Mucosa of rectum (tissue), 2 donors: ENCODE results near the gene NME5.
"Not testable (repeated sequence)": the region's sequence is repeated elsewhere in the genome, so short reads cannot be mapped to it uniquely, and the experiment has no call there.

Experiments
- H3K27ac ChIP-seq, 2 donors: one replicate each; pipeline ENCODE4 v1.7.0; 2013; ENCODE audit warnings: inconsistent platforms in 2 of 2, low read depth in 2 of 2, low read length in 2 of 2
- H3K27me3 ChIP-seq, 2 donors: one replicate each; pipeline ENCODE4 v1.7.0; 2013; ENCODE audit warnings: low read length in 2 of 2; ENCODE audit not compliant: control insufficient read depth in 2 of 2, insufficient read depth in 2 of 2
- H3K36me3 ChIP-seq, 2 donors: one replicate each; pipeline ENCODE4 v1.7.0; 2013; ENCODE audit warnings: low read length in 2 of 2; ENCODE audit not compliant: control insufficient read depth in 2 of 2, insufficient read depth in 2 of 2
- H3K4me1 ChIP-seq, 2 donors: one replicate each; pipeline ENCODE4 v1.7.0; 2013; ENCODE audit warnings: low read length in 2 of 2, mild to moderate bottlenecking in 1 of 2; ENCODE audit not compliant: control insufficient read depth in 2 of 2, insufficient read depth in 2 of 2
- H3K4me3 ChIP-seq, 2 donors: one replicate each; pipeline ENCODE4 v1.7.0; 2013; ENCODE audit warnings: low read length in 2 of 2
- H3K9ac ChIP-seq, 2 donors: one replicate each; pipeline ENCODE4 v1.7.0; 2013; ENCODE audit warnings: low read length in 2 of 2, low read depth in 1 of 2, mild to moderate bottlenecking in 1 of 2
- H3K9me3 ChIP-seq, 2 donors: one replicate each; pipeline ENCODE4 v1.7.0; 2013; ENCODE audit warnings: low read length in 2 of 2; ENCODE audit not compliant: control insufficient read depth in 2 of 2
- donor health status: healthy.
- donor health status: Normal muscosa, but diverticular disease.

NME5 gene

GRCh38 chr5:138170299-138170698, 31.1 kb upstream of the NME5 start:
- Histone ChIP-seq H3K9me3 (no peaks in the 10 kb centered on the region), H3K4me1 (no peaks in the 10 kb centered on the region), H3K27ac (no peak overlapping the region), H3K4me3 (no peak overlapping the region), H3K9ac (no peak overlapping the region), H3K27me3 (no peaks in the 10 kb centered on the region), H3K36me3 (peaks cover 71 to 80% of the 10 kb centered on the region in 2 donors)

GRCh38 chr5:138169124-138169523, 29.9 kb upstream of the NME5 start:
- Histone ChIP-seq H3K9ac (no peak overlapping the region), H3K4me1 (no peaks in the 10 kb centered on the region), H3K27me3 (no peaks in the 10 kb centered on the region), H3K9me3 (no peaks in the 10 kb centered on the region), H3K4me3 (no peak overlapping the region), H3K27ac (no peak overlapping the region), H3K36me3 (peaks cover 83 to 85% of the 10 kb centered on the region in 2 donors)

GRCh38 chr5:138163721-138164120, 24.5 kb upstream of the NME5 start:
- Histone ChIP-seq H3K9me3 (no peaks in the 10 kb centered on the region), H3K4me3 (no peak overlapping the region), H3K27me3 (no peaks in the 10 kb centered on the region), H3K36me3 (peaks cover 92 to 98% of the 10 kb centered on the region in 2 donors), H3K9ac (no peak overlapping the region), H3K27ac (no peak overlapping the region), H3K4me1 (no peaks in the 10 kb centered on the region)

GRCh38 chr5:138160706-138161105, 21.5 kb upstream of the NME5 start:
- no peaks in the 10 kb centered on the region for H3K27me3 ChIP-seq
- H3K4me1 ChIP-seq: no peaks in the 10 kb centered on the region
- no peaks in the 10 kb centered on the region for H3K9me3 ChIP-seq
- no peak overlapping the region for H3K27ac ChIP-seq
- H3K36me3 ChIP-seq: peaks cover 80 to 86% of the 10 kb centered on the region in 2 donors
- no peak overlapping the region for H3K9ac ChIP-seq
- H3K4me3 ChIP-seq: no peak overlapping the region

- H3K4me3 ChIP-seq: no peak overlapping the region
- no peaks in the 10 kb centered on the region for H3K9me3 ChIP-seq
- no peak overlapping the region for H3K27ac ChIP-seq
- no peaks in the 10 kb centered on the region for H3K27me3 ChIP-seq
- no peaks in the 10 kb centered on the region for H3K4me1 ChIP-seq
- no peak overlapping the region for H3K9ac ChIP-seq
- peaks cover 71 to 76% of the 10 kb centered on the region in 2 donors for H3K36me3 ChIP-seq
These were observed 20.4 kb upstream of the NME5 start for GRCh38 chr5:138159666-138160065.

- no peaks in the 10 kb centered on the region for H3K27me3 ChIP-seq
- H3K27ac ChIP-seq: no peak overlapping the region
- H3K4me1 ChIP-seq: no peaks in the 10 kb centered on the region
- no peaks in the 10 kb centered on the region for H3K9me3 ChIP-seq
- H3K9ac ChIP-seq: no peak overlapping the region
- no peak overlapping the region for H3K4me3 ChIP-seq
- H3K36me3 ChIP-seq: peaks cover 53 to 56% of the 10 kb centered on the region in 2 donors
These were observed 18.4 kb upstream of the NME5 start for GRCh38 chr5:138157626-138158025.

- not testable (repeated sequence) for H3K27ac ChIP-seq, H3K4me1 ChIP-seq, H3K27me3 ChIP-seq, H3K9me3 ChIP-seq, H3K4me3 ChIP-seq, H3K9ac ChIP-seq
- peaks cover 38 to 41% of the 10 kb centered on the region in 2 donors for H3K36me3 ChIP-seq
These were observed 16.7 kb upstream of the NME5 start for GRCh38 chr5:138155977-138156376.

GRCh38 chr5:138149530-138149929, 10.3 kb upstream of the NME5 start:
- H3K4me3 ChIP-seq: no peak overlapping the region
- H3K27ac ChIP-seq: no peak overlapping the region
- H3K27me3 ChIP-seq: no peaks in the 10 kb centered on the region
- H3K4me1 ChIP-seq: no peaks in the 10 kb centered on the region
- H3K36me3 ChIP-seq: no peaks in the 10 kb centered on the region
- H3K9me3 ChIP-seq: no peaks in the 10 kb centered on the region
- no peak overlapping the region for H3K9ac ChIP-seq

GRCh38 chr5:138148811-138149210, 9.6 kb upstream of the NME5 start:
- Histone ChIP-seq H3K27me3 (no peaks in the 10 kb centered on the region), H3K9me3 (no peaks in the 10 kb centered on the region), H3K9ac (no peak overlapping the region), H3K36me3 (no peaks in the 10 kb centered on the region), H3K27ac (no peak overlapping the region), H3K4me3 (no peak overlapping the region), H3K4me1 (no peaks in the 10 kb centered on the region)

- H3K9me3 ChIP-seq, H3K4me1 ChIP-seq, H3K27me3 ChIP-seq, H3K9ac ChIP-seq, H3K36me3 ChIP-seq, H3K4me3 ChIP-seq, H3K27ac ChIP-seq: not testable (repeated sequence)
These were observed 4.3 kb upstream of the NME5 start for GRCh38 chr5:138143578-138143977.

- H3K4me3 ChIP-seq: no peak overlapping the region
- H3K27ac ChIP-seq: no peak overlapping the region
- H3K36me3 ChIP-seq: no peaks in the 10 kb centered on the region
- peaks cover 0 to 2% of the 10 kb centered on the region in 2 donors for H3K27me3 ChIP-seq
- H3K9me3 ChIP-seq: no peaks in the 10 kb centered on the region
- H3K4me1 ChIP-seq: no peaks in the 10 kb centered on the region
- H3K9ac ChIP-seq: no peak overlapping the region
These were observed 2.5 kb upstream of the NME5 start for GRCh38 chr5:138141734-138142133.
